Measurements from ENCODE around the gene MRPL51. TPM values are rescaled to one million over a fixed set of nuclear protein-coding genes. Genes with fewer than 3 reads are reported as not detected.

Gene MRPL51
- total RNA-seq, 1 donor from 2014 or later: 168 TPM

GRCh38 chr12:6444031-6444430, 49.0 kb downstream of the MRPL51 start:
- H3K27me3 Mint-ChIP-seq (ENCODE audit: unreplicated experiment): peaks cover 2% of the 10 kb centered on the region
- no peak for DNase-seq (ENCODE audit: low spot score)
- no peaks in the 10 kb centered on the region for H3K9me3 Mint-ChIP-seq (ENCODE audit: unreplicated experiment)

DNA sequence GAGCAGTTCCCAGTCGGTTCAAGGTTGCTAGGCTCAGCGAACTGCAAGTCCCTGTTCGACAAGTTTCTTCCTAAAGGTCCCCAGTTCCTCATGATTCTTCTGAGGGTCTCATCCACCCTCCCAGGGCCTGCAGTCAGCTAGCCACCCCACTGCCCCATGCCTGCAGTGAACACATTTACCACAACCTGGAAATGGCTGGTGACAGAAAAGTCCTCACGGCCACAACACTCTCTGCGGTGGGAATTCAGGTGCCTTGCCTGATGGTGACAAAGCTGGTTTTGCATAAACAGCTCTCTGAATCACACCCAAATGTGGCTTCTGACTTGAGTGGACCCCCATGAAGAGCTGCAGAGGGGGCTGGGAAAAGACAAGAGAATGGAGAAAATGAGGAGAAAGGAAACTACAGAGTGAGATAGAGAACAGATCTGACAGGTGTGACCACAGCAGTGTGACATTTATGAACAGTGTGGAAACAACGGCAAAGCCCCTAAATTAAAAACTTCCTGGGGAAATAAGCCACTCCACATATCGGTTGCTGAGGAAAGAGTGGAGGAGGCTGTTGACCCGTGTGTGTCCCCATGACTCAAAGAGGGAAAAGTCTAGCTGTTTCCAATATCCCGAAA, 49.6 kb downstream of the MRPL51 start:
- H3K9me3 Mint-ChIP-seq (ENCODE audit: unreplicated experiment): no peaks in the 10 kb centered on the region

More at GRCh38 chr12:6444031-6444430, 49.0 kb downstream of the MRPL51 start:
- Mint-ChIP-seq H3K36me3 (ENCODE audit: low read depth, unreplicated experiment) (peaks cover 9% of the 10 kb centered on the region), H3K27ac (ENCODE audit: unreplicated experiment) (no peak overlapping the region), H3K4me1 (ENCODE audit: unreplicated experiment) (peaks cover 29% of the 10 kb centered on the region), H3K4me3 (ENCODE audit: unreplicated experiment) (no peak overlapping the region)
- TF ChIP-seq, protein P1, sequence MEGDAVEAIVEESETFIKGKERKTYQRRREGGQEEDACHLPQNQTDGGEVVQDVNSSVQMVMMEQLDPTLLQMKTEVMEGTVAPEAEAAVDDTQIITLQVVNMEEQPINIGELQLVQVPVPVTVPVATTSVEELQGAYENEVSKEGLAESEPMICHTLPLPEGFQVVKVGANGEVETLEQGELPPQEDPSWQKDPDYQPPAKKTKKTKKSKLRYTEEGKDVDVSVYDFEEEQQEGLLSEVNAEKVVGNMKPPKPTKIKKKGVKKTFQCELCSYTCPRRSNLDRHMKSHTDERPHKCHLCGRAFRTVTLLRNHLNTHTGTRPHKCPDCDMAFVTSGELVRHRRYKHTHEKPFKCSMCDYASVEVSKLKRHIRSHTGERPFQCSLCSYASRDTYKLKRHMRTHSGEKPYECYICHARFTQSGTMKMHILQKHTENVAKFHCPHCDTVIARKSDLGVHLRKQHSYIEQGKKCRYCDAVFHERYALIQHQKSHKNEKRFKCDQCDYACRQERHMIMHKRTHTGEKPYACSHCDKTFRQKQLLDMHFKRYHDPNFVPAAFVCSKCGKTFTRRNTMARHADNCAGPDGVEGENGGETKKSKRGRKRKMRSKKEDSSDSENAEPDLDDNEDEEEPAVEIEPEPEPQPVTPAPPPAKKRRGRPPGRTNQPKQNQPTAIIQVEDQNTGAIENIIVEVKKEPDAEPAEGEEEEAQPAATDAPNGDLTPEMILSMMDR (IDR thresholded peaks at IDR 0.05; ENCODE audit: unreplicated experiment): no peak

GRCh38 chr12:6442836-6443235, 50.2 kb downstream of the MRPL51 start:
- peaks cover 2% of the 10 kb centered on the region for H3K27me3 Mint-ChIP-seq (ENCODE audit: unreplicated experiment)
- no peaks in the 10 kb centered on the region for H3K9me3 Mint-ChIP-seq (ENCODE audit: unreplicated experiment)
- no peak for DNase-seq (ENCODE audit: low spot score)
- H3K4me3 Mint-ChIP-seq (ENCODE audit: unreplicated experiment): no peak overlapping the region
- peaks cover 23% of the 10 kb centered on the region for H3K4me1 Mint-ChIP-seq (ENCODE audit: unreplicated experiment)
- peaks cover 9% of the 10 kb centered on the region for H3K36me3 Mint-ChIP-seq (ENCODE audit: low read depth, unreplicated experiment)
- TF ChIP-seq, protein P1 (IDR thresholded peaks at IDR 0.05; ENCODE audit: unreplicated experiment): no peak
- no peak overlapping the region for H3K27ac Mint-ChIP-seq (ENCODE audit: unreplicated experiment)

More for the DNA sequence above, 49.6 kb downstream of the MRPL51 start:
- peaks cover 9% of the 10 kb centered on the region for H3K36me3 Mint-ChIP-seq (ENCODE audit: low read depth, unreplicated experiment)
- H3K27ac Mint-ChIP-seq (ENCODE audit: unreplicated experiment): no peak overlapping the region
- peaks cover 2% of the 10 kb centered on the region for H3K27me3 Mint-ChIP-seq (ENCODE audit: unreplicated experiment)
- DNase-seq (ENCODE audit: low spot score): no peak
- TF ChIP-seq, protein P1 (IDR thresholded peaks at IDR 0.05; ENCODE audit: unreplicated experiment): no peak
- no peak overlapping the region for H3K4me3 Mint-ChIP-seq (ENCODE audit: unreplicated experiment)
- H3K4me1 Mint-ChIP-seq (ENCODE audit: unreplicated experiment): peaks cover 29% of the 10 kb centered on the region

Other genes starting within 250 kb of the MRPL51 start
- gene PLEKHG6, start 182.6 kb downstream of the MRPL51 start, total RNA-seq (ENCODE audit: unreplicated experiment): 1.9 TPM
- gene TNFRSF1A, start 151.2 kb downstream of the MRPL51 start, total RNA-seq (ENCODE audit: unreplicated experiment): 125 TPM
- gene SCNN1A, start 117.7 kb downstream of the MRPL51 start, total RNA-seq (ENCODE audit: unreplicated experiment): 2.2 TPM
- gene LTBR, start 109.1 kb downstream of the MRPL51 start, total RNA-seq (ENCODE audit: unreplicated experiment): 40.3 TPM
- not detected for gene CD27, start 48.3 kb downstream of the MRPL51 start, total RNA-seq (ENCODE audit: unreplicated experiment)
- gene TAPBPL, start 41.2 kb downstream of the MRPL51 start, total RNA-seq (ENCODE audit: unreplicated experiment): 2.8 TPM
- 5.5 TPM for gene VAMP1, start 22.6 kb downstream of the MRPL51 start, total RNA-seq (ENCODE audit: unreplicated experiment)
- 25.3 TPM for gene NCAPD2, start 840 bp upstream of the MRPL51 start, total RNA-seq (ENCODE audit: unreplicated experiment)
- 2,393 TPM for gene GAPDH, start 41.3 kb upstream of the MRPL51 start, total RNA-seq (ENCODE audit: unreplicated experiment)
- 82.2 TPM for gene IFFO1, start 62.8 kb upstream of the MRPL51 start, total RNA-seq (ENCODE audit: unreplicated experiment)
- 37.5 TPM for gene NOP2, start 75.0 kb upstream of the MRPL51 start, total RNA-seq (ENCODE audit: unreplicated experiment)
- gene CHD4, start 114.1 kb upstream of the MRPL51 start, total RNA-seq (ENCODE audit: unreplicated experiment): 334 TPM
- gene LPAR5, start 142.7 kb upstream of the MRPL51 start, total RNA-seq (ENCODE audit: unreplicated experiment): 2.7 TPM
- 19.3 TPM for gene ACRBP, start 154.2 kb upstream of the MRPL51 start, total RNA-seq (ENCODE audit: unreplicated experiment)
- gene ING4, start 169.9 kb upstream of the MRPL51 start, total RNA-seq (ENCODE audit: unreplicated experiment): 41.3 TPM
- gene ZNF384, start 196.1 kb upstream of the MRPL51 start, total RNA-seq (ENCODE audit: unreplicated experiment): 85.2 TPM
- 2.0 TPM for gene PIANP, start 207.6 kb upstream of the MRPL51 start, total RNA-seq (ENCODE audit: unreplicated experiment)
- gene COPS7A, start 230.8 kb upstream of the MRPL51 start, total RNA-seq (ENCODE audit: unreplicated experiment): 25.1 TPM

All from endothelial cell (in vitro differentiated cells).